Panc1 (cell line): Measurements from ENCODE around the gene NDOR1.

Experiments used
- CTCF ChIP-seq: fragments of 450-650 bp; IDR thresholded peaks from 2 replicates; pipeline ENCODE4 v1.5.1; 2017; ENCODE audit warnings: mild to moderate bottlenecking
- SIN3A ChIP-seq: IDR thresholded peaks from 2 replicates; pipeline ENCODE4 v1.6.1; 2012; ENCODE audit warnings: low read depth, mild to moderate bottlenecking, low read length, moderate library complexity, borderline replicate concordance; ENCODE audit not compliant: insufficient read depth

- TF ChIP-seq SIN3A (no peak), CTCF (no peak)
Measured at GRCh38 chr9:137181680-137182079, 23.8 kb upstream of the NDOR1 start.
